ENCODE measurements around the gene KRT4.

The KRT4 gene

GRCh38 chr12:52805000-52805399 is 8.9 kb downstream of the KRT4 start:
- H3K36me3 ChIP-seq (ENCODE audit: control insufficient read depth, low read length): no peaks in the 10 kb centered on the region
- H3K79me2 ChIP-seq (ENCODE audit: control insufficient read depth, low read length): no peaks in the 10 kb centered on the region
- no peaks in the 10 kb centered on the region for H4K20me1 ChIP-seq (ENCODE audit: control insufficient read depth, insufficient read depth, low read depth, low read length)
- no peaks in the 10 kb centered on the region for H3K4me1 ChIP-seq (ENCODE audit: control insufficient read depth, low read length)
- no peak overlapping the region for H3K4me3 ChIP-seq (ENCODE audit: low read length)
- no peak overlapping the region for H3K4me2 ChIP-seq (ENCODE audit: low read length)
- no peaks in the 10 kb centered on the region for H3F3A ChIP-seq (ENCODE audit: control insufficient read depth, insufficient read depth)
- no peak overlapping the region for H3K27ac ChIP-seq (ENCODE audit: low read depth, low read length)
- TF ChIP-seq EZH2phosphoT487 (IDR thresholded peaks at IDR 0.05; ENCODE audit: borderline replicate concordance, low read length) (no peak), CTCF (IDR thresholded peaks at IDR 0.05; ENCODE audit: low read depth, low read length, poor library complexity, severe bottlenecking) (no peak)
- H3K9me2 ChIP-seq (replicated peaks; ENCODE audit: control insufficient read depth, low read length): no peaks in the 10 kb centered on the region
- no peaks in the 10 kb centered on the region; the same call in 1 of the 2 replicates for H3K27me3 ChIP-seq (ENCODE audit: control insufficient read depth, low read length)
- no peaks in the 10 kb centered on the region for H3K9me3 ChIP-seq (ENCODE audit: control insufficient read depth, insufficient read depth, low read length)

DNA sequence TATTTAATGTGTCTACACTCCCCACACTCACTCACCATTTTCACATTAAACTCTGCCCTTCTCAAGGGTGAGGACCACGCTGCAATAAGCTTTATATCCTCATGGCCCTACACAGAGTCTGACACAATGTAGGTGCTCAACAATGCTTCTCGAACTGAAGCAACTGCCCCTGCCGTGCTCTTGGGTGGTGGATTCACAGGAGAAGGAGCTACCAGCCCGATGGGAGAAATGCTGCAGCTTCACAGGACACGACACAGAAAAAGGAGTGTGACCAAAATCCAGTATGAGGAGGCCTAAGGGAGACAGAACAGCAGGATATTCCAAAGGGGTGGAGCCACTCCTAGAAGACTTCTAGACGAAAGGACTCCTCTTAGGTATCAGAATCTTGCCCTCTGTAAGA is 11.5 kb downstream of the KRT4 start:
- no peaks in the 10 kb centered on the region for H3K36me3 ChIP-seq (ENCODE audit: control insufficient read depth, low read length)
- H3K4me2 ChIP-seq (ENCODE audit: low read length): no peak overlapping the region
- no peak overlapping the region for H3K27ac ChIP-seq (ENCODE audit: low read depth, low read length)
- H3F3A ChIP-seq (ENCODE audit: control insufficient read depth, insufficient read depth): no peaks in the 10 kb centered on the region
- H3K4me1 ChIP-seq (ENCODE audit: control insufficient read depth, low read length): no peaks in the 10 kb centered on the region
- H3K27me3 ChIP-seq (ENCODE audit: control insufficient read depth, low read length): no peaks in the 10 kb centered on the region; the same call in 1 of the 2 replicates
- H4K20me1 ChIP-seq (ENCODE audit: control insufficient read depth, insufficient read depth, low read depth, low read length): no peaks in the 10 kb centered on the region
- TF ChIP-seq EZH2phosphoT487 (IDR thresholded peaks at IDR 0.05; ENCODE audit: borderline replicate concordance, low read length) (no peak), CTCF (IDR thresholded peaks at IDR 0.05; ENCODE audit: low read depth, low read length, poor library complexity, severe bottlenecking) (no peak)
- no peaks in the 10 kb centered on the region for H3K79me2 ChIP-seq (ENCODE audit: control insufficient read depth, low read length)
- no peak overlapping the region for H3K4me3 ChIP-seq (ENCODE audit: low read length)
- no peaks in the 10 kb centered on the region for H3K9me2 ChIP-seq (replicated peaks; ENCODE audit: control insufficient read depth, low read length)
- H3K9me3 ChIP-seq (ENCODE audit: control insufficient read depth, insufficient read depth, low read length): no peaks in the 10 kb centered on the region

- TF ChIP-seq CTCF (IDR thresholded peaks at IDR 0.05; ENCODE audit: low read depth, low read length, poor library complexity, severe bottlenecking) (no peak), EZH2phosphoT487 (IDR thresholded peaks at IDR 0.05; ENCODE audit: borderline replicate concordance, low read length) (no peak)
- H4K20me1 ChIP-seq (ENCODE audit: control insufficient read depth, insufficient read depth, low read depth, low read length): no peaks in the 10 kb centered on the region
- no peaks in the 10 kb centered on the region for H3K36me3 ChIP-seq (ENCODE audit: control insufficient read depth, low read length)
- H3K27ac ChIP-seq (ENCODE audit: low read depth, low read length): no peak overlapping the region
- H3K4me1 ChIP-seq (ENCODE audit: control insufficient read depth, low read length): no peaks in the 10 kb centered on the region
- no peaks in the 10 kb centered on the region for H3K9me2 ChIP-seq (replicated peaks; ENCODE audit: control insufficient read depth, low read length)
- H3K27me3 ChIP-seq (ENCODE audit: control insufficient read depth, low read length): no peaks in the 10 kb centered on the region; the same call in 1 of the 2 replicates
- no peak overlapping the region for H3K4me2 ChIP-seq (ENCODE audit: low read length)
- H3K4me3 ChIP-seq (ENCODE audit: low read length): no peak overlapping the region
- H3F3A ChIP-seq (ENCODE audit: control insufficient read depth, insufficient read depth): no peaks in the 10 kb centered on the region
- H3K9me3 ChIP-seq (ENCODE audit: control insufficient read depth, insufficient read depth, low read length): no peaks in the 10 kb centered on the region
- no peaks in the 10 kb centered on the region for H3K79me2 ChIP-seq (ENCODE audit: control insufficient read depth, low read length)
These were observed 12.1 kb downstream of the KRT4 start for GRCh38 chr12:52801773-52802172.
